Heart right ventricle (tissue), 16 donors: ENCODE data around the gene SPC24. TPM values are rescaled to one million over a fixed set of nuclear protein-coding genes. Genes with fewer than 3 reads are reported as not detected.
A peak's percentile ranks its signal among the peaks of the same experiment; 100 is the strongest.

Source experiments
- ATAC-seq, 8 donors: fragments of 200-7000 bp; cut with Tn5 transposase; one replicate each; pipeline ENCODE4 v1.9.1; 2020; ENCODE audit warnings: mild to moderate bottlenecking in 8 of 8, moderate library complexity in 8 of 8, moderate number of reproducible peaks in 1 of 8
- DNase-seq, 2 donors: peaks; one replicate each; pipeline ENCODE4 v3.0.0-alpha.2; 2020
- H3K27ac ChIP-seq, 10 donors: fragments of 200-600 bp; sonication (generic) in 2 of 10; one replicate each; pipeline versions ENCODE4 v1.5.0 to v1.8.0; 2020 to 2022; ENCODE audit warnings: mild to moderate bottlenecking in 3 of 10
- H3K27me3 ChIP-seq, 7 donors: fragments of 200-600 bp; one replicate each; pipeline ENCODE4 v1.8.0; 2021 to 2022; ENCODE audit warnings: mild to moderate bottlenecking in 2 of 7
- H3K36me3 ChIP-seq, 9 donors: fragments of 200-600 bp; sonication (generic) in 1 of 9; one replicate each; pipeline versions ENCODE4 v1.5.0 to v1.8.0; 2020 to 2022; ENCODE audit warnings: mild to moderate bottlenecking in 2 of 9
- H3K4me1 ChIP-seq, 9 donors: fragments of 200-600 bp; sonication (generic) in 1 of 9; one replicate each; pipeline versions ENCODE4 v1.5.0 to v1.8.0; 2020 to 2022; ENCODE audit warnings: mild to moderate bottlenecking in 4 of 9
- H3K4me3 ChIP-seq, 10 donors: fragments of 200-600 bp; sonication (generic) in 2 of 10; one replicate each; pipeline versions ENCODE4 v1.5.0 to v1.8.0; 2020 to 2022; ENCODE audit warnings: mild to moderate bottlenecking in 7 of 10, moderate library complexity in 2 of 10
- H3K9me3 ChIP-seq, 11 donors: fragments of 200-600 bp in 10 of 11; sonication (generic) in 2 of 11; one replicate each; pipeline versions ENCODE4 v1.5.0 to v1.8.0; 2013 to 2022; ENCODE audit warnings: mild to moderate bottlenecking in 2 of 11, control low read depth in 1 of 11, moderate library complexity in 1 of 11
- CTCF ChIP-seq, 9 donors: fragments of 200-600 bp; sonication (generic) in 2 of 9; IDR thresholded peaks; one replicate each; pipeline versions ENCODE4 v1.5.0 to v1.8.0; 2021 to 2022; ENCODE audit warnings: antibody characterized with exemption in 9 of 9, mild to moderate bottlenecking in 5 of 9, moderate library complexity in 1 of 9
- WGBS, 2 donors: extraction: QIAGEN DNeasy Blood & Tissue Kit; methylation state at CpG; one replicate each; pipeline ENCODE4 v1.1.7; 2013; ENCODE audit warnings: inconsistent platforms in 1 of 2; 5-methylcytosine and 5-hydroxymethylcytosine counted together
- intact Hi-C, 10 donors: fragments of 100-400 bp; cut with DNase I; formaldehyde crosslinking; loops; one replicate each; pipeline versions ENCODE4 v1.11.1 to v1.14.2; 2022
- polyA plus RNA-seq, 2 donors: library from polyadenylated mRNA; stranded (reverse); fragments of 200-250 nt; gene quantifications; one replicate each; pipeline ENCODE4 v1.2.3, GENCODE V29; 2013
- total RNA-seq, 10 donors: library from RNA; stranded (reverse); fragmentation: NEBNext Ultra II Directional in 3 of 10; extraction: Animal tissue kit (Norgen Biotek cat#: 25700) in 3 of 10; gene quantifications; one replicate each; pipeline versions ENCODE4 v1.2.1 to v1.2.4, GENCODE V29; 2021 to 2023
- donor health status: Arrhythmogenic right ventricular cardiomyopathy.
- donor health status: ischemic (EF 13 %, LVEDD 7.1; RV severe dilation, severe dysfunction).
- donor health status: healthy with polysubstance abuse.
- donor health status: DM: no; HTN: yes; CAD: no.
- donor health status: DM: no; HTN: no; CAD: no.
- donor health status: ischemic (EF 25% LVEDD 6.9; RV normal size, moderate dysfunction).
- donor health status: ischemic (EF 25% LVEDD 5.7; RV mildly dilated, moderate dysfunction).
- donor health status: healthy.
- donor health status: DM: yes; HTN: yes; CAD: no.
- donor health status: Ischemic cardiomyopathy.
- donor health status: ischemic (EF 35%, LVEDD 5.7; RV mildly dilated, moderate dysfunction).
- donor health status: nonischemic (EF 11% LVEDD 7.7; RV severe dilation, severe dysfunction).
- donor health status: DM: yes; HTN: yes; CAD: no.
- donor health status: PGD.
- donor health status: ischemic (EF 29% LVEDD 5.4; RV normal size, mild dysfunction).
- donor health status: nonischemic (EF 23%, LVEDD 6.1; RV moderate dilation, normal function).

The SPC24 gene
- total and polyA plus RNA-seq, 12 donors: 0.93 to 8.5 (median 3.2) TPM

DNA sequence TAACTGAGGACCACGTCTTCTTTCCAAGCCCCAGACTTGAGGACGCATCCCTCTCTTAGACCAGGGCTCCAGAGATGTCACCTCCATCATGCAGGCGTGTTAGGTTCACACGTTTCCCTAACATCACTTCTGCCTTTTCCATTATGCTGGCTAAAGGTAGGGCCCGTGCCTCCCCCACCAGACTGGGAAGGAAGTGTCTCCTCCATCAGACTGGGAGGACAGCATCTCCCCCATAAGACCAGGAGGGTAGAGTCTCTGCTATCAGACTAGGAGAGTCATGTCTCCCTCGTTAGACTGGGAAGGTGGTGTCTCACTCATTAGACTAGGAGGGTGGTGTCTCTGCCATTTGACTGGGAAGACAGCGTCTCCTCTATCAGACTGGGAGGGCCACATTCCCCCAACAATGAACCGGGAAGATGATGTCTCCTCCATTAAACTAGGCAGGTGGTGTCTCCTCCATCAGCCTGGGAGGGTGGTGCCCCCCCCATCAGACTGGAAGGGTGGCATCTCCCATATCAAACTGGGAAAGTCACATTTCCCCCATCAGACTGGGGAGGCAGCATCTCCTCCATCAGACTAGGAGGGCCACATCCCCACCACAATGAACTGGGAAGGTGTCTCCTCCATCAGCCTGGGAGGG lies 18.1 kb upstream of the SPC24 start:
- H3K27me3 ChIP-seq: no peaks in the 10 kb centered on the region
- no peak overlapping the region for H3K27ac ChIP-seq
- H3K36me3 ChIP-seq: peaks cover 23 to 100% (median 95%) of the 10 kb centered on the region in 9 donors
- H3K4me1 ChIP-seq: peaks cover 0 to 10% (median 4%) of the 10 kb centered on the region in 9 donors
- intact Hi-C loops: no loop called here
- H3K4me3 ChIP-seq: no peak overlapping the region
- no peak for DNase-seq
- no peak for ATAC-seq
- 79 to 81% methylated on average over 8 of the region's 8 CpGs for WGBS, 2 donors
- H3K9me3 ChIP-seq: no peaks in the 10 kb centered on the region
- no peak for TF ChIP-seq CTCF (IDR thresholded peaks at IDR 0.05)

DNA sequence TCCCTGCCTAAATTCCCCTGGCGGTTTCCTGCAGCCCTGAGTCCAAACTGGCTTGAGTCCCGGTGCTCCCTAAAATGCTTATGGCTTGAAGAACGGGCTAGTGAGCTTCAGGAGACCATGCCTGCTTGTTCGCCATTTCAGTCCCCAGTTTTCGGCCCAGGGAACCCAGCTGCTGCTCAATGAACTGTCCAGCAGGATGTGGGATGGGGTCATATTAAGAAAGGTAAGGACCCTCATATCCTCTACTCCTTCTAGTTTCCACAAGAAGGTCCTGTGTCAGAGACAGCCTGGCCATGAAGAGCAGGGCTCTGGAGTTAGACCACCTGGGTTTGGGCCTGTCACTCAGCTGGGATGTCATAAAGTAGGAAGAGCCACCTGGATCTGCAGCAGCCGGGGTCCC lies 17.0 kb upstream of the SPC24 start:
- intact Hi-C loops: no loop called here
- 85 to 86% methylated on average over 6 of the region's 6 CpGs for WGBS, 2 donors
- Histone ChIP-seq H3K36me3 (peaks cover 14 to 100% (median 95%) of the 10 kb centered on the region in 9 donors), H3K9me3 (no peaks in the 10 kb centered on the region), H3K4me3 (no peak overlapping the region), H3K27ac (peak overlapping the region in 2 of 10 donors; percentile 5 to 35), H3K4me1 (peaks cover 0 to 9% (median 0%) of the 10 kb centered on the region in 9 donors), H3K27me3 (no peaks in the 10 kb centered on the region)
- ATAC-seq (no peak), DNase-seq (no peak)
- no peak for TF ChIP-seq CTCF (IDR thresholded peaks at IDR 0.05)

DNA sequence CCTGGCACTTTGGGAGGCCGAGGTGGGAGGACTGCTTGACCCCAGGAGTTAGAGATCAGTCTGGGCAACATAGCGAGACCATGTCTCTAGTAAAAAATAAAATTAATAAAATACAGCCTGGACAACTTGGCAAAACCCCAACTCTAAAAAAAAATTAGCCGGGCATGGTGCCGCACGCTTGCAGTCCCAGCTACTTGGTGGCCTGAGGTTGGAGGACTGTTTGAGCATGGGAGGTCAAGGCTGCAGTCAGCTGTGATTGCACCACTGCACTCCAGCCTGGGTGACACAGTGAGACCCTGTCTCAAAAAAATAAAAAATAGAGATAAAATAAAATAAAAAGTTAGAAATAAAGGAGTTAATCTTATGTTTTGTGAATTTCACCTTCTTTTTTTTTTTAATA lies 15.6 kb upstream of the SPC24 start:
- Histone ChIP-seq H3K36me3 (peaks cover 14 to 100% (median 94%) of the 10 kb centered on the region in 9 donors), H3K27ac (peak overlapping the region in 2 of 10 donors; percentile 14 to 40), H3K27me3 (no peaks in the 10 kb centered on the region), H3K4me3 (no peak overlapping the region), H3K4me1 (peaks cover 0 to 17% (median 6%) of the 10 kb centered on the region in 9 donors), H3K9me3 (no peaks in the 10 kb centered on the region)
- ATAC-seq: no peak
- intact Hi-C loops: no loop called here
- DNase-seq: no peak
- WGBS, 2 donors: 54 to 58% methylated on average over 5 of the region's 5 CpGs
- TF ChIP-seq CTCF (IDR thresholded peaks at IDR 0.05): no peak

DNA sequence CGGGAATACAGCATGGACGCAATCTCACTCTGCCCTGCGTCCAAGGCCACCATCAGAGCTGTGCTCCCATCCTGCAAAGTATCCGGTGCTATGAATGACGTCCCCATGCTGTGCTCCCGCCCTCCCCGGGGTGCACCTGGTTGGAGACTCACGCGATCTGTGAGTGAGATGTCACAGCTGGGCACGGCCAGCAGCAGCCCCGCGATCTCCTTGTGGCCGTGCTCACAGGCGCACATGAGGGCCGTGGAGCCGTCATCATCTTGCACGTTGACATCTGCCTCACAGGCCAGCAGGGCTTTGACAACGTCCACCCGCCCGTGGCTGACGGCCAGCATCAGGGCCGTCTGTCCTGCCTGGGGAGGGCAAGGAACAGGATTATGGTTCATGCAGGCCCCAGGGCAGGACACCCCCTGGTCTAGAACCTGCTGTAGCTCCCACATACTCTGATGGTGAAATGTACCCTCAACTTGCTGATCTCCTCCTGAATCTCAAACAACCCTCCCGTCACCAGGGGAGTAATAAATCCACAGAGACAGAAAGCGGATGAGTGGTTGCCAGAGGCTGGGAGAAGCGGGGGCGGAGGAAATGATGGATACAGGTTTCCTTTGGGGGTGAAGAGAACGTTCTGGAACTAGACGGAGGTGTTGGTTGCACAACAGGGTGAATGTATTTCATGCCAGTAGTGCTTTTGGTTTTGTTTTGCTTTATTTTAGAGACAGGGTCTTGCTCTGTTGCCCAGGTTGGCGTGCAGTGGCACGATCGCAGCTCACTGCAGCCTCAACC lies 14.5 kb upstream of the SPC24 start:
- no peaks in the 10 kb centered on the region for H3K27me3 ChIP-seq
- WGBS, 2 donors: 75 to 82% methylated on average over 31 of the region's 31 CpGs
- intact Hi-C loops: no loop called here
- peaks cover 14 to 100% (median 93%) of the 10 kb centered on the region in 9 donors for H3K36me3 ChIP-seq
- H3K9me3 ChIP-seq: no peaks in the 10 kb centered on the region
- DNase-seq (no peak), ATAC-seq (peak in 1 of 8 donors; percentile 6)
- H3K27ac ChIP-seq: peak overlapping the region in 5 of 10 donors; percentile 0 to 53 (median 19)
- TF ChIP-seq CTCF (IDR thresholded peaks at IDR 0.05): no peak
- H3K4me1 ChIP-seq: peaks cover 5 to 28% (median 16%) of the 10 kb centered on the region in 9 donors
- H3K4me3 ChIP-seq: no peak overlapping the region
